ENCODE data around the gene MRE11. TPM values are rescaled to one million over a fixed set of nuclear protein-coding genes. Genes with fewer than 3 reads are reported as not detected.

The MRE11 gene
- total RNA-seq, 3 donors from 2014 or later, result 18.1 to 33.1 (median 22.3) TPM

DNA sequence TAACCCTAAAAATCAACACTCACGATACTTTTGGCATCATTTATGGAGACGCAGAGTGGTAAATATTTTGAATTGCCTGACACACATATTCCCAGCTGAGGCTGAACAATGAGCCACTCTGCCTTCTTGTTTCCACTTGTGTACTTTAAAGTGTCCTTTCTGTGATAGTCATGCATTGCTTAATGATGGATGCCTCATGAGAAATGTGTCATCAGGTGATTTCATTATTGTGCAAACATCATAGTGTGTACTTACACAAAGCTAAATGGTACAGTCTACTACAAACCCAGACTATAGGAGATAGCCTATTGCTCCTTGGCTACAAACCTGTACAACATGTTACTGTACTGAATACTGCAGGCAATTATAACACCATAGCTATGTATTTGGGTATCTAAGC lies 44.2 kb downstream of the MRE11 start:
- no peaks in the 10 kb centered on the region for H3K27me3 ChIP-seq
- no peaks in the 10 kb centered on the region for H3K9me3 ChIP-seq
- DNase-seq (ENCODE audit: low spot score in 2 of 2), result no peak
- intact Hi-C loops (cut with DNase I; ENCODE audit: low total_unique reads), result no loop called here
- H3K27ac ChIP-seq, result no peak overlapping the region
- H3K36me3 ChIP-seq, result no peaks in the 10 kb centered on the region
- H3K4me1 ChIP-seq, result no peaks in the 10 kb centered on the region
- no peak overlapping the region for H3K4me3 ChIP-seq
- TF ChIP-seq, protein P1, sequence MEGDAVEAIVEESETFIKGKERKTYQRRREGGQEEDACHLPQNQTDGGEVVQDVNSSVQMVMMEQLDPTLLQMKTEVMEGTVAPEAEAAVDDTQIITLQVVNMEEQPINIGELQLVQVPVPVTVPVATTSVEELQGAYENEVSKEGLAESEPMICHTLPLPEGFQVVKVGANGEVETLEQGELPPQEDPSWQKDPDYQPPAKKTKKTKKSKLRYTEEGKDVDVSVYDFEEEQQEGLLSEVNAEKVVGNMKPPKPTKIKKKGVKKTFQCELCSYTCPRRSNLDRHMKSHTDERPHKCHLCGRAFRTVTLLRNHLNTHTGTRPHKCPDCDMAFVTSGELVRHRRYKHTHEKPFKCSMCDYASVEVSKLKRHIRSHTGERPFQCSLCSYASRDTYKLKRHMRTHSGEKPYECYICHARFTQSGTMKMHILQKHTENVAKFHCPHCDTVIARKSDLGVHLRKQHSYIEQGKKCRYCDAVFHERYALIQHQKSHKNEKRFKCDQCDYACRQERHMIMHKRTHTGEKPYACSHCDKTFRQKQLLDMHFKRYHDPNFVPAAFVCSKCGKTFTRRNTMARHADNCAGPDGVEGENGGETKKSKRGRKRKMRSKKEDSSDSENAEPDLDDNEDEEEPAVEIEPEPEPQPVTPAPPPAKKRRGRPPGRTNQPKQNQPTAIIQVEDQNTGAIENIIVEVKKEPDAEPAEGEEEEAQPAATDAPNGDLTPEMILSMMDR (IDR thresholded peaks at IDR 0.05), result no peak
- no peak for TF ChIP-seq POLR2A (IDR thresholded peaks at IDR 0.05)
- no peak for TF ChIP-seq POLR2AphosphoS5 (IDR thresholded peaks at IDR 0.05)

DNA sequence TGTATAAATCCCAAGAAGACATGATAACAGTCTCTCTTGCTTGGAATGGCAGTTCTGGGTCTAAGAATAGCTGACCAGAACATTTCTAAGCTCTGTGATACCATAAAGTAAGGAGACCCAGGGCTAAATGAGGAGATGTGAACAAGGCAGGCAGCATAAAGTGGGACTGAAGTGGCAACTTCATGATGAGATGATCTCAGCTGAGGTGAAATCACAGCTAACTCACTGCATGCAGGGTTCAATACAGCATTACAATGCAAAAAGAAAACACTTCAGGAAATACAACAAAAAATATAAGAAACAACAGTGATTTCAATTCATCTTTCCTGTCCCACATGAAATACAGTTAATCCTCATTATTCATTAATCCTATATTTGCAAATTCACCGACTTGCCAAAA lies 44.6 kb downstream of the MRE11 start:
- DNase-seq (ENCODE audit: low spot score in 2 of 2), result no peak
- intact Hi-C loops (cut with DNase I; ENCODE audit: low total_unique reads), result no loop called here
- Histone ChIP-seq H3K27ac (no peak overlapping the region), H3K4me3 (no peak overlapping the region), H3K4me1 (no peaks in the 10 kb centered on the region), H3K9me3 (no peaks in the 10 kb centered on the region), H3K27me3 (no peaks in the 10 kb centered on the region), H3K36me3 (no peaks in the 10 kb centered on the region)
- TF ChIP-seq, protein P1 (IDR thresholded peaks at IDR 0.05), result no peak
- TF ChIP-seq POLR2AphosphoS5 (IDR thresholded peaks at IDR 0.05), result no peak
- TF ChIP-seq POLR2A (IDR thresholded peaks at IDR 0.05), result no peak

DNA sequence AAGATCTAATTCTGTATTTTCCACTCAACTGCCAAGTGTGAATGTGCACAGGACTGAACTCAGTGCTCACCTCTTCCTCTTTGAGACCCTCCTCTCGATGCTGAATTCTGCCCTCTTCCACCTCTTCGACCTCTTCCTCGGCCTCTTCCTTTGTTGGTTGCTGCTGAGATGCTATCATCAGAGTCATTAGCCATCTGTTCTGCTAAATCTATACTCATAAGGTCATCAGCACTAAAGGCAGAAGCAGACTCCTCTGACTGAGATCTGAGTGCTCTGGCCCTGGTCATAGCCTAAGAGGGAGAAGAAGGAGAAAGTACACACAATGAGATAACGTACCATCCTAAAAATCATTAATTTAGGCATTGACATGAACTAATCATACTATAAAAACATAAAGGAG lies 46.5 kb downstream of the MRE11 start:
- Histone ChIP-seq H3K36me3 (no peaks in the 10 kb centered on the region), H3K27me3 (no peaks in the 10 kb centered on the region), H3K27ac (no peak overlapping the region), H3K9me3 (no peaks in the 10 kb centered on the region), H3K4me3 (no peak overlapping the region), H3K4me1 (no peaks in the 10 kb centered on the region)
- intact Hi-C loops (cut with DNase I; ENCODE audit: low total_unique reads), result no loop called here
- TF ChIP-seq, protein P1 (IDR thresholded peaks at IDR 0.05), result no peak
- TF ChIP-seq POLR2AphosphoS5 (IDR thresholded peaks at IDR 0.05) (no peak), POLR2A (IDR thresholded peaks at IDR 0.05) (no peak)
- DNase-seq (ENCODE audit: low spot score in 2 of 2), result no peak

DNA sequence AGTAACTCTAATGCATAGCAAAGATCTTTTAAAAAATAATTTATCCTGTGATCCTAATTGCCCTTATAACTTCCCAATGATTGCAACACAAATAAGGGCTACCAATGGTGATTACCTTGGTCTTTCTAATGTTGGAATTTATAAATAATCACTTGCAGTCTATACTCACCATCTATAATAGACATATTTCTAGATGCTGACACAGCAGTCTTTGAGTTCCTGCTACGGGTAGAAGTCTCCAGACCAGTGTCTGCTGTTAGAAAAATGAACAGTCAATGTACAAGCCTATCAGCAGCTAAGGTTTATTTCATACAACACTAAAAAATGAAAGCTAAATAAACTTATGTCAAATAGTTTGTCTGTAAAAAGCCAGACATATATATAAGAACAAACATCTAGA lies 48.0 kb downstream of the MRE11 start:
- intact Hi-C loops (cut with DNase I; ENCODE audit: low total_unique reads), result no loop called here
- no peak for DNase-seq (ENCODE audit: low spot score in 2 of 2)
- Histone ChIP-seq H3K27me3 (no peaks in the 10 kb centered on the region), H3K9me3 (no peaks in the 10 kb centered on the region), H3K4me3 (no peak overlapping the region), H3K4me1 (no peaks in the 10 kb centered on the region), H3K27ac (no peak overlapping the region), H3K36me3 (no peaks in the 10 kb centered on the region)
- TF ChIP-seq POLR2A (IDR thresholded peaks at IDR 0.05), result no peak
- TF ChIP-seq, protein P1 (IDR thresholded peaks at IDR 0.05), result no peak
- no peak for TF ChIP-seq POLR2AphosphoS5 (IDR thresholded peaks at IDR 0.05)

DNA sequence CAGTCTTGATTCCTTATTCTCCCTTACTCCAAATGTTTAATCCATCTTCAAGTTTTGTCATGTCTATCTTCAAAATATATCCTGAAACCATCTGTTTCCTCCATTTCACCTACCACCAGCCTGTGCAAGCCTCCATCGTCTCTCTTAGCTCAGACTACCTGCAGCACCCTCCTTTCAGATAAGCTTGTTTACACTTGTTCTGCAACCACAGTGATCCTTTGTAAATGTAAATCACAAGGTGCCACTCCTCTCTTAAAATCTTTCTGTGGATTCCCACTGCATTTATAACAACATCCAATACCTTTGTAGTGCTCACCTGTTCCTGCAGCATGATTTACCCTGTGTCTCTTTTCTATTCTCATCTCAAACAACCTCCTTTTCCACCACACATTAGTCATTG lies 60.6 kb downstream of the MRE11 start:
- no peaks in the 10 kb centered on the region for H3K4me1 ChIP-seq
- H3K4me3 ChIP-seq, result no peak overlapping the region
- H3K36me3 ChIP-seq, result peaks cover 17% of the 10 kb centered on the region
- no peak for TF ChIP-seq POLR2A (IDR thresholded peaks at IDR 0.05)
- TF ChIP-seq, protein P1 (IDR thresholded peaks at IDR 0.05), result no peak
- no peak for TF ChIP-seq POLR2AphosphoS5 (IDR thresholded peaks at IDR 0.05)
- H3K27me3 ChIP-seq, result no peaks in the 10 kb centered on the region
- no peak for DNase-seq (ENCODE audit: low spot score in 2 of 2)
- H3K9me3 ChIP-seq, result peaks cover 0 to 9% of the 10 kb centered on the region in 2 donors
- H3K27ac ChIP-seq, result no peak overlapping the region
- intact Hi-C loops (cut with DNase I; ENCODE audit: low total_unique reads), result no loop called here
